ENCODE measurements around the gene LAMC3.
"Not testable (repeated sequence)": the region's sequence is repeated elsewhere in the genome, so short reads cannot be mapped to it uniquely, and the experiment has no call there.

The LAMC3 gene

DNA sequence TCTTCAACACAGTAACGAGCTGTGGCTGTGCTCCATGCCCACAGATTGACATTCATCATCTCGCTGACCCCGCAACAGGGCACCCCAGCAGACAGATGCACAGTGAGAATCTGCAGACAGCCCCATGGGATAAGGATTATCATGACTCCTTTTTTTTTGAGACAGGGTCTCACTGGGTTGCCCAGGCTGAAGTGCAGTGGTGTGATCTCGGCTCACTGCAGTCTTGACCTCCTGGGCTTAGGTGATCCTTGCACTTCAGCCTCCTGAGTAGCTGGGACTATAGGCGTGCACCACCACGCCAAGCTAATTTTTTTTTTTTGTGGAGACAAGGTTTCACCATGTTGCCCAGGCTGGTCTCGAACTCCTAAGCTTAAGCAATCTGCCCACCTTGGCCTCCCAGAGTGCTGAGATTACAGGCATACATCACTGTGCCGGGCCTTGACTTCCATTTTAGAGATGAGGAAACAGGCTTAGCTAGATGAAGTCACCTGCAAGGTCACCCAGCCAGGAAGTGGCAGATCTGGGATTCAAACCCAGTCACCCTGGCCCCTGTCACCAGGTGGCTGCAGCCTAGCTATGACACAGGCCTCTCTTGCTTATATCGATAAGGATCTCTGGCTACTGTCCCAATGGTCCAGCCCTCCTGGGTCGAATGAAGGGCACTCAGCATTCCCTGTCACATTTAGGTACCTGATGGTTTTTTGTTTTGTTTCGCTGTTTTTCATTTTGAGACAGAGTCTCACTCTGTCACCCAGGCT is 92.4 kb downstream of the LAMC3 start:
- no peak for DNase-seq

DNA sequence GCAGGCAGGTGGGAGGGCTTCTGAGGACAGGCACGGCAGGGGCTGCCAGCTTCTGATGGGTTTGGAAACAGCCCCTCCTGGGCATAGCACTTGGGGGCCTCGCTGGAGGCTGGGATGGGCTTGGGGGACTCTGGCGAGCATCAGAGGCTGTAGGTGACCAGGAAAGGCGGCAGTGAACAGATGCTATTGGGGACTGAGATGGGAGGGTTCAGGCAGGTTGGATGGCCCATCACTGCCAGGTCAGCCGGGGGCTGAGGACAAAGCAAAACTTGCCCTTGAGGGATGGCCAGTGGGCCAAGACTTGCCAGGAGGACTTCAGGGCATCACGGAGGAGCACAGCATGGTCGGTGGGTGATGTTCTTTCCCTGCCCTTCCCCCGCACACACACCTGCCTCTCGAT is 94.0 kb downstream of the LAMC3 start:
- no peak for DNase-seq

DNA sequence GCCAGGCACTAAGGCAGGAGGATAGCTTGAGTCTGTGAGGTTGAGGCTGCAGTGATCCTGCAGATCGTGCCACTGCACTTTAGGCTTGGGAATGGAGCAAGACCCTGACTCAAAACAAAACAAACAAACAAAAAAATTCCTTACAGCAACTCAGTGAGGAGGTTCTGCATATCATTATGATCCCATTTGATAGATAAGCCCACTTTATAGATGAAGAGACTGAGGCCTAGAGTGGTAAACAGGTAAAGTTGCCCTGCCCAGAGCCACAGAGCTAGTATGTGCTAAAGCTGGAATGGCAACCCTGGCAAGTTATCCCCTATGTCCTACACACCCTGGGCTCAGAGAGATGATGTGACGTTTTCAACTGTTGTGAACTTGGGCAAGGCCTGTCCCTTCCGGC is 94.6 kb downstream of the LAMC3 start:
- DNase-seq = no peak

DNA sequence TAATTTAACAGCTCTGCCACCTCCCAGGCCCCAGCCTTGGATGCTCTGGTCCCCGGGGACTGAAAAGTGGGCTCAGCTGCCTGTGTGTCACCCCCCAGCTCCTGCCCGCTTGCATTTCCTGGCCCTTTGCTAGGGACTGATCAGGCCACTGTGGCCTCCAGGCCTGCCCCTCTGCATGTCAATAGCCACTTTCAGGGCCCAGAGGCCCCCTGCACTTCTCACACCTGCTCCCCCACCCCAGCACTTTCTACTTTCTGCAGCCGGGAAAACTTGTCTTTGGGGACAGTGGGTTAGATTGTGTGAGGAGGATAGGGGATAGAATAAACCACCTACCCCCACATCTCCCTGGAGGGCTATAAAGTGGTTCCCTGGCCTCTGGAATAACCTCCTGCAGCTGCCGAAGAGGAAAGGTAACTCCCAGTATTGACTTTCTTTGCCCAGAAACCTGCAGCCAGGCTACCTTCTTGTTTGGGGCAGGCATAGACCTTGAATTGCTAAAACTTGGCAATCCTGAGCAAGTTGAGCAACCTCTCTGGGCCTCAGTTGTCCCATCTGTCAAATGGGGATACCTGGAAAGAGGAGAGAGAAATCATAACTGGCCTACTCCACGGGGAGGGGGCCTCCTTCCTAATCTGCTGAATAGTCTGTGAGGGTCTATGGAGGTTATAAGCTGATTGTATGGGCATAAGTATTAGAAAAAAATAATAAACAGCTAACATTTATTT is 95.2 kb downstream of the LAMC3 start:
- DNase-seq = no peak

DNA sequence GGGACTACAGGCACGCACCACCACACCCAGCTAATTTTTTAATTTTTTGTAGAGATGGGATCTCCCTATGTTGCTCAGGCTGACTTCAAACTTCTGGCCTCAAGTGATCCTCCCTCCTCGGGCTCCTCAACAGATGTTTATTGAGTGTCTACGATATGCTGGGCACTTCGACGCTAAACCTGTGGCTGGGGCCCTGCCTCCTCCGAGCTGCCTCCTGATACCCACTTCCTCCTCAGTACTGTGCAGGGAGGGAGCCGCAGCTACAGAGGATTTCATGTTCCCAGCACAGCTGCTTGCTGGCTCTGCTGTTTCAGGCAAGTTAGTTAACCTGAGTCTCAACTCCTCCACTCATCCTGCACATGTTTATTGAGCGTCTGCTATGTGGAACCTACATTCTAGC is 97.0 kb downstream of the LAMC3 start:
- DNase-seq = no peak

DNA sequence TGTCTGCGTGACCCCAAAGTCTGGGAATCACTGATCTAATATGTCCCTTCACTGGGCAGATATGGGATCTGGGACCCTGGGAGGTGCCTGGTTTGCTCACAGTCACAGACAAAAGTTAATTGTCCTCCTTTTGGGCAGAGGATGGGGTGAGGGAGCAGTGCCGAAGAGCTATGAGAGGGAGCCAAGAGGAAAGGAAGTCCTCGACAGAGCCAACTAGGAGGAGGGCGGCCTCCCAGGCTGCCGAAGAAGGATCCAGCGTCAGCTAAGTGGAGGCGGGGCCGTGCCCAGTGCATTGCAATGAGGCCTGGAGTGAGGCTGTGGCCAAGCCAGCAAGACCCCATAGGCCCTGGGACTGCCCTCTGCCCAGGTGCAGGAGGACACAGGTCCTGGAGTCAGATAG is 98.8 kb downstream of the LAMC3 start:
- no peak for DNase-seq

DNA sequence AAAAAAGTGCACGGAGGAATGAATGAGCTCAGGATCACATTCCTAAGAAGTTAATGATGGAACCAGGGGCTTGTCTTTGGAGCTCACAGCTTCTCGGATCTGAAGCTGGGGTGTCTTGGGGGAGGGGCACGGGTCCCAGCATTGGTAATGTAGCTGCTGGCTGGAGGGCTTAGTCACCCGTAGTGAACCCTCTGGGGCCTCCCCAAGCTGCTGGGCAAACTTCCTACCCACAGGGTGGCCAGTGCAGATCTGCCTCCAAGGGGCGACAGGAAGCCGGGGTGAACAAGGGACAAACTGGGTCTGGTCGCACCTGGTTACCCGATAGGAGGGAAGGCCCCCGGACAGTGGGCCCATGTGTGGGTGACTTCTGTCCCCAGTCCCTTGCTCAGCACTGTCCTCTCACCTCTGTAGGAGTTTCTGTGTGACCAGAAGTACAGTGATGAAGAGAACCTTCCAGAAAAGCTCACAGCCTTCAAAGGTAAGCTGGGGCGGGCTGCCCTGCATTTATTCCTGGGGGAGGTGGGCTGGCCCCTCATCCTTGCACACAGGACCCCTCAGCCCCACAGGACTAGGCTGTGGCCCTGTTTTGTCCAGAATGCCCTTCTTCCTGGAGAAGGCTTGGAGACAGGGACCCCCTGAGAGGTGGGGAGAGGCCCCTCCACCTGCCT is 102.3 kb downstream of the LAMC3 start:
- no peak for DNase-seq

DNA sequence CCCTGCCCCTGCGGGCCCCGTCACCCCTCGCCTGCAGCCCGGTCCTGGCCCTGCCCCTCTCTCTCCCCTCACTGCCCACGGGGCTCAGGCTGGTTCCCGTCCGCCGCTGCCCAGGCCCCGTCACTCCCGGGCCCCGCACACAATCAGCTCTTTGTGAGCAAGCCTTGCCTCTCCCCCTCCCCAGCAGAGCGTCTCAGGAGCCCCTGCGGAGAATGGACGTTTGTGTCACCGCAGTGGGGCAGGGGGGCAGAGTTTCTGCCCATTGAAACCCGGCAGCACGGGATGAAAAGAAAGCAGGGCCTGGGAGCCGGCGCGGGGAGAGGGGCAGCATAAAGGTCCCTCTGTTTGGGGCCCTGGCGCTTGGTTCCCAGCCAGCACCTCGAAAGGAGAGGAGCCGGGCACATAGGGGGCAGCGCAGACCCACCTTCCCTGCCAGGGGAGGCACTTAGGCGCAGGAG is 102.9 kb downstream of the LAMC3 start:
- no peak for DNase-seq

DNA sequence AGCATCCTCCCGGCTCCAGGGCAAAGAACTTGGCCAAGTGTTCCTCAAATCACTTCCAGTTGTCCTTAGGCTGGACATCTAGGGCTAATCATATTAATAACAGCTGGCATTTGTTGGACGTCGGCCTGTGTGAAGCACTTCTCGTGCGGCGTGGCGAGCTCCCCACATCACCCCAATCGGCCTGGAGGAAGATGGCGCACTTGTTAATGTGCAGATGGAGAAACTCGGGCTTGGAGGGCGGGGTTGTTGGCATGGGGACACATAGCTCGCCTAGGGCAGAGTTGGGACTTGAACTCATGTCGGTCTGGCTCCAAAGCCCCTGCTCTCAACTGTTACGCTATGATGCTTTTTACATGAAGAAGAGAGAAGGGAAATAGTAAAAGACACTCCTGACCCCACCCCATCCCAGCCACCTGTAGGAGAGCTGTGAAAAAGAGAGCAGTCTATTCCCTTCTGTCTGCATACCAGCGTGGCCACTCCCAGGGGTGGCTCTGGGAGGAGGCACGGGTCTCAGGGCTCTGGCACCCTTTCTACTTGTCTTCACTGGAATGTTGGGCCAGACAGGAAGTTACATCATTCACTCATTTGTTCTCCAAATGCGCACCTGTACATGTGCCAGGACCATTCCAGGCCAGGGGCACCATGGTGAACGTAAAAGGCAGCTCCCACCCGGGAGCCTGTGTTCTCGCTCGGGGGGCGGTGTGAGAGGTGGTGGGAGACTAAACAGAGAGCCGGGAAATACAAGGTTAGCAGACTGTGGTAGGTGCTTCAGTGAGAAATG is 103.6 kb downstream of the LAMC3 start:
- DNase-seq = no peak

DNA sequence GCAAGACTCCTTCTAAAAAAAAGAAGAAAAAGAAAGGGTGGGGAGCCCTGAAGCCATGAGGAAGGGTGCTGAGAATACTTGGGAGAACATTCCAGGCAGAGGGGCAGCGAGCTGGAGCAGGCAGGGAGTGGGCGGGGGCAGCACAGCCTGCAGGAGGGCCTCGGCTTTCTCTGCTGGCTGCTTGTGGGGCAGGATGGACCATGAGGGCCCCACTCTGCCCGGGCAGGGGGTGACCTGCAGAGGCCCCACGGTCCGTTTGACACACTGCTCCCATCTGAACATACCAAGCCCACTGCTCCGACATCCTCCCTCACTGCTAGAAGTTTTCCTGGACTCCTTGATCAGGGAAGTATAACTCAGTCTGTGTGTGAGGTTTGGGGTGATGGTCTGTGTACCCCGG is 104.7 kb downstream of the LAMC3 start:
- DNase-seq = no peak

DNA sequence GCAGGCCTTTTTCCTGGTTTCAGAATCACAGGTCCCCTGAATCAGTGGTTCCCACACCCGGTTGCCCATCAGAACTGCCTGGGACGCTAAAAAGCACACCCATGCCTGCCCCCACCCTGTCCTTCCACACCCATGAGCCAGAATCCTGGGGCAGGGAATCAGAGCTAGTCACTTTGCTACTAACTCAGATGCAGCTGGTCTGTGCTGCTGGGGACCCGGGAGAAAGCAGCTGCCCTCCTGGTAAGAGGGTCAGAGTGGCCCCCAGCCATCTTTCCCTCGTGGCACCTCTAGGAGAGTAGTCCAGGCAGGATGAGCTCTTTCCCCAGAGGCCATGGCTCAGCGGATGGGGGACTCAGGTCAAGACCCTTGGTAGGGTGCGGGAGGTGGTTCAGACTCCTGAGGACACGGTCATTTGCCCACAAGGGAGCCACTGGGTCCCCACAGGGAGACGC is 105.1 kb downstream of the LAMC3 start:
- DNase-seq = no peak

DNA sequence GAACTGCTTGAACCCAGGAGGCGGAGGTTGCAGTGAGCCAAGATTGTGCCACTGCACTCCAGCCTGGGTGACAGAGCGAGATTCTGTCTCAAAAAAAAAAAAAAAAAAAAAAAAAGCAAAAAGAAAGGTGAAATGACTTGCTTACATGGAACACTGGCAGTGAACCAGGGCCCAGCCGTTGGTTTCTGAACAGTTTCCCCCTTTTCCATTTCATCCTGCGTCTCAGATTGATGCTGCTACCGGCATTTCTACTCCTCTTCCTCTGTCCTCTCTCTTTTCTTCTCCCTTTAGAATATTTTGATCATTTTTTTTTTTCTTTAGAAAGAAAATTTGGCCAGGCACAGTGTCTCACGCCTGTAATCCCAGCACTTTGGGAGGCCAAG is 106.4 kb downstream of the LAMC3 start:
- DNase-seq = not testable (repeated sequence)

DNA sequence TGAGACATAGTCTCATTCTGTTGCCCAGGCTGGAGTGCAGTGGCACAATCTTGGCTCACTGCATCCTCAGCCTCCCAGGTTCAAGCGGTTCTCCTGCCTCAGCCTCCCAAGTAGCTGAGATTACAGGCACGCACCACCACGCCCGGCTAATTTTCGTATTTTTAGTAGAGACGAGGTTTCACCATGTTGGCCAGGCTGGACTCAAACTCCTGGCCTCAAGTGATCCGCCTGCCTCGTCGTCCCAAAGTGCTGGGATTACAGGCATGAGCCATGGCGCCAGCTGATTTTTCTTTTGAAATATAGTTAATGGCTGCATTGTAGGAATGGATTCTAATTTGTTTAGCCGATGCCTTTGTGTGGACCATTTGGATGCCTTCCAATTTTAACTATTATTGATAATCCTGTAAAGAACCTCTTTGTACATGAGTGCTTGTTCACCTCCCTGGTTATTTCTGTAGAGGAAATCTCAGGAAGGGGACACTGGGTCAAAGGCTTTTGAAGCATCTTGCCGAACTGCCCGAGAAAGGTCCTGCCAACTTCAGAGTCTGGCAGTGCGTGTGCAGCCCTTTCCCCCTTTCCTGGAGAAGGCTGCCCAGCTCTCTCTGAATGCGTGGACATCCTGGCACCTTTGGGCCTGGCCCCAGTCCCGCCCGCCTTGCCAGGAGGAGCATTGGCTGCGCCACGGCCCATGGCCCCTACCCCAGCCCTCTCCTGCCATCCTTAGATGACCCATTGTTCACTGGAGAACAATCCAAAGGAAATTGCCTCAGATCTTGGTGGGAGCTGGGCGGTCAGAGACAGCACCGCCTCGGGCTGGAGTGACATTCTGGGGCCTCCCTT is 107.5 kb downstream of the LAMC3 start:
- DNase-seq = no peak

DNA sequence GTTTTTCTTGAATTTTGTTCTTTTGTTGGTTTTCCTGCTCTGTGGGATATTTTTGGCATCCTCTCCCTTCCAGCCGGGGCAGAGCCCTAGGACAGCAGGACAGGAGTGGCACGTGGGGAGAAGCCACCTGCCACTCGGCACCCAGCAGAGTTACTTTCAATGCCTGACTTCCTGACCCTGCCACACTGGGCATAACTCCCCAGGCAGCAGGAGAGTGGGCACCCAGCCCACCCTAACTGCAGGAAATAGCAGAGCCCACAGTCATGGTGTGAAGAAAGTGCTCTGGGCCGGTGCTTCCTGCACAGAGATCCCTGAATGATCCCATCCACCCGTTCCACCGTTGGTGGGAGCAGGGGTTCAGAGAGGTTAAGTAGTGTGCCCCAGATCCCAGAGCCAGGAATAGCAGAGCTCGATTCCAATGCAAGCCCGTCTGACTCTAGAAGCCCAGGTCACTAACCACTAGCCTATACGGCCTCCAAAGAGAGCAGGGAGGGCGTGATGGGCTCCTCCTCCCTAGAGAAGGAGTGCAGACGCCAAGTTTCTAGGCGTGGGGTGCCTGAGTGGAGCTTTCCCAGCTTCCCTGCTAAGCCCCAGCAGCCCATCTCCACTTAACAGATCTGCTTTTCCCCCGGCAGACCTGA is 108.3 kb downstream of the LAMC3 start:
- no peak for DNase-seq

DNA sequence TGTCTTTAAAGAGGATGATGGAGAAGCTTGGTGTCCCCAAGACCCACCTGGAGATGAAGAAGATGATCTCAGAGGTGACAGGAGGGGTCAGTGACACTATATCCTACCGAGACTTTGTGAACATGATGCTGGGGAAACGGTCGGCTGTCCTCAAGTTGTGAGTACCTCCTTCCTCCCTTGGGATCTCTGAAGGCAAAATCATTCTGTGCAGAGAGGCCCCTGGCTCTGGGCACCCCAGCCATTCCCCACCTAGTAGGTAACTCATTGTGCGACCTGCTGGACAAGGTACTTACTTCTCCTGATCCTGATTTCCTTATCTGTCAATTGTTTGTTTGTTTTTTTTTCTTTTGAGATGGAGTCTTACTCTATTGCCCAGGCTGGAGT is 108.8 kb downstream of the LAMC3 start:
- no peak for DNase-seq

DNA sequence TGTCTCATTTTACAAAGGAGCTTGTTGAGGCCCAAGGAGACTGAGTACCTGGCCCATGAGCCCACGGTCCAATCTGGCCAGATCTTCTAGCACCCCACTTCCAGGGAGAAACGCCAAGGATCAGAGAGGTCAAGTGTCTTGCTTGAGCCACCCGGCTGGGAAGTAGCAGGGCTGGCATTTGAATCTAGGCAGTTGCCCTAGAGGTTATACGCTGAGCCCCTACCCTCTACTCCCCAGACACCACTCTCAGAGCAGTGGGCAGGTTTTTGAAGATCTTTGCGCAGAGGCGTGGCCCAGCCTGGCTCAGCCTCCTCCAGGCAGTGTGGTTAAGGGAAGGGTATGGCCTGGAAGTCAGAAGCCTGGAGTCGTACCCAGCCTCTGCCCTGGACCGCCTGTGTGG is 110.6 kb downstream of the LAMC3 start:
- DNase-seq = no peak

DNA sequence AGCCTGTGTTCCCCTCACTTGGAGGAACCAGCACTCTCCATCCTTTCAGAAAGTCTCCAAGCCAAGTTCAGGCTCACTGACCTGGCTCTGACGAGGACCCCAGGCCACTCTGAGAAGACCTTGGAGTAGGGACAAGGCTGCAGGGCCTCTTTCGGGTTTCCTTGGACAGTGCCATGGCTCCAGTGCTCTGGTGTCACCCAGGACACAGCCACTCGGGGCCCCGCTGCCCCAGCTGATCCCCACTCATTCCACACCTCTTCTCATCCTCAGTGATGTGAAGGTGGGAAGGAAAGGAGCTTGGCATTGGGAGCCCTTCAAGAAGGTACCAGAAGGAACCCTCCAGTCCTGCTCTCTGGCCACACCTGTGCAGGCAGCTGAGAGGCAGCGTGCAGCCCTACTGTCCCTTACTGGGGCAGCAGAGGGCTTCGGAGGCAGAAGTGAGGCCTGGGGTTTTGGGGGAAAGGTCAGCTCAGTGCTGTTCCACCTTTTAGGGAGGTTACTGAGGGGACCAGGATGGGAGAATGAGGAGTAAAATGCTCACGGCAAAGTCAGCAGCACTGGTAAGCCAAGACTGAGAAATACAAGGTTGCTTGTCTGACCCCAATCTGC is 111.8 kb downstream of the LAMC3 start:
- no peak for DNase-seq

DNA sequence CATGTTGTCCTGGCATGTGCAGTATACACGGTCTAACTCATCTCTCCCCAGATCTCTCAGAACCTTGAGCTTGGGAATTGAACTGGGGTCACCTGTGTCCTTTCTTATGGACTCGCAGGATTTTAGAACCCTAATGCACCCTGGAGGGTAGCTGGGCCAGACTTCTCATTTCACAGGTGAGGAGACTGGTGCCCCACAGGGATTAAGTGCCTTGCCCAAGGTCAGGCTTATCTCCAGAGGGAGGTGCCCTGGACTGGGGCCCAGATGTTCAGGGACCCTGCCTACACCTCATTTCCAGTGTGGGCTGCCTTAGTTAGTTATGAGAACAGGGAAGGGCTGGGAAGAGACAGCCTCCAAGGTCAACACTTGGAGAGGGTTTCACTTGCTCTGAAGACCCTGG is 112.4 kb downstream of the LAMC3 start:
- no peak for DNase-seq

DNA sequence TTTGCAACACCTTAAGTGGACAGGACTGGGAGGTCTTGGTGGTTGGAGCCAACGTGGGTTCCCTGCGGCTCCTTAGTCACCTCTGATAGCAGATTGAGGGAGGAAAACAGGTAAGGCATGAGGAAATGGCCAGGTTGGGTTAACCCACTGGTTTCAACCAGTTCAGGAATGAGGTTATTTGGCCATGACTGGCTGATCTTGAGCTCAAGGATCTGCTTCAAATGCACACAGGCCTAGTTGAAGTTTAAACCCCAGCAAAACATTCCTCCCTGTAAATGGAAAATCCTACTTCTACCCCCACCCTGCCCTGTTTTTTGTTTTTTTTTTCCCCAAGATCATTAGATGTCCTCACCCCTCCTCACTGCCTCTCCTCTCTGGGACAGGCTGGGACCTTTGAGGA is 113.2 kb downstream of the LAMC3 start:
- DNase-seq = no peak

DNA sequence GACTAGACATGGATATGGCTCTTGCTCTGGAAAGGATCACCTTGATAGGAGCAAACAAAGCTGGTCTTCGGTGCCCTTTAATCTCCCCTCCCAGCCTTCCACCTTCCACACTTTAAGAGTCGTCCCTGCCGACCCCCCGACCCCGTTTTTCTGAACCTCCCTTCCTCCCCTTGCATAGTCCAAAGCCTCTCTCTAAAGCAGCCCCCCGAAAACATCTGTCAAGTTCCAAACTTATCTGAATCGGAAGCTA is 116.0 kb downstream of the LAMC3 start:
- no peak for DNase-seq

DNA sequence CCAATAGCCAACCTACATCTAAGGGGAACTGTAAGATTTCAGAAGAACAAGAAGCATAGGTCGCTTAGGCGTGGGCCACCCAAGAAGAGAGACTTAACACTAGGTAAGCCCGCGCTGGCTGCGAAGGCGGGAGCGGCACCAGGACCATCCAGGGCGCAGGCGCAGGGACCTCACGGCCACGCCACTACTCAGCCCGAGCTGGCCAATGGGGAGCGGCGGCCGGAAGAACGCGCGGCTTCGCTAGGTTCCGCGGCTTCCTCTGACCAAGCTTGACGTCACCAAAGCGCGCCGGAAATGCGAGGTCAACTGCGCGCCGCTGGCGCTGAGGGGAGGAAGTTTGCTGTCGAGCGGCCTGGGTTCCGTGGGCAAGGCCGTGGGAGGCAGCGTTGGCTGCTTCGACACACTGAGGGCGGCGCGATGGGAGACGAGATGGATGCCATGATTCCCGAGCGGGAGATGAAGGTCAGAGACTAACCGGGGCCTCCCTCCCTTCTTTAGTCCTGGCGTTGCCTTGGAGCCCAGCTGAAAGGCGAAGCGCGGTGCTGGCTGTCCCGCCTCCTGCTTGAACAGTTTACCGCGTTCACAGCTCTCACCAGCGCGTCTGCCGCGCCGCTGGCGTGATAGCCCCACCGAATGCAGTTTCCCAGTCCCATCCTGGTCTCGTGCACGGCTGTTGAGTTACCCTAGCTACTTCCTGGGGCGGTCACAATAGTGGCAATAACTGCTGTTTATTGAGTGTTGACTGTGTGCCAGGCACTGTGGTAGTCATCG is 116.5 kb downstream of the LAMC3 start, which contains the start of gene NUP214:
Gene NUP214 (plus strand): TSS at position 299 of the 771 bp plus-strand sequence. CDS start 119 bp downstream, at position 418.
- DNase-seq = peak; percentile 96

All from NCI-H1436 (cell line).